Dermis microvascular lymphatic vessel endothelial cell (primary cell): ENCODE results near the gene NDUFAF5. TPM values are rescaled to one million over a fixed set of nuclear protein-coding genes. Genes with fewer than 3 reads are reported as not detected.

Experiments
- DNase-seq, 2 donors: peaks; one replicate each; pipeline versions ENCODE4 v3.0.0 to v3.0.0-alpha.2; 2010; ENCODE audit warnings: low read depth in 2 of 2
- total RNA-seq: library from RNA; depleted of rRNA; stranded (reverse); fragments of >200 nt; gene quantifications from 2 replicates; pipeline ENCODE4 v1.2.1, GENCODE V29; 2014

NDUFAF5 gene
- total RNA-seq, 1 donor from 2014 or later: 9.1 TPM

GRCh38 chr20:13868331-13868730, 83.5 kb downstream of the NDUFAF5 start:
- no peak for DNase-seq

GRCh38 chr20:13870170-13870748, 85.4 kb downstream of the NDUFAF5 start:
- DNase-seq: no peak

Other genes with a start within 250 kb of the NDUFAF5 start
- 6.1 and 6.3 TPM in 2 replicates for gene TASP1, start 146.1 kb upstream of the NDUFAF5 start, total RNA-seq
- gene ESF1, start 109 bp upstream of the NDUFAF5 start, total RNA-seq: 4.5 and 5.9 TPM in 2 replicates
- not detected in 2 replicates for gene SEL1L2, start 205.6 kb downstream of the NDUFAF5 start, total RNA-seq
- 0.13 and 0.25 TPM in 2 replicates for gene MACROD2, start 210.5 kb downstream of the NDUFAF5 start, total RNA-seq